ENCODE measurements around the gene SLC8A1. TPM values are rescaled to one million over a fixed set of nuclear protein-coding genes. Genes with fewer than 3 reads are reported as not detected.

SLC8A1 gene
- polyA plus RNA-seq, 3 donors, result 16.9 to 18.2 (median 18.0) TPM

- Histone ChIP-seq H3K4me3 (replicated peaks in 1 of 3; ENCODE audit: low read depth in 2 of 3, low read length in 3 of 3) (no peak overlapping the region), H3K27ac (ENCODE audit: low read depth in 1 of 2, low read length in 2 of 2) (no peak overlapping the region), H3K4me1 (ENCODE audit: control insufficient read depth in 1 of 2, insufficient read depth in 2 of 2, low read length in 2 of 2) (no peaks in the 10 kb centered on the region), H3K36me3 (replicated peaks in 1 of 2; ENCODE audit: control insufficient read depth in 1 of 2, insufficient read depth in 2 of 2, low read length in 2 of 2) (peaks cover 91 to 100% of the 10 kb centered on the region in 2 donors), H3K4me2 (replicated peaks; ENCODE audit: extremely low read depth, low read length, poor library complexity, severe bottlenecking) (no peak overlapping the region), H3K79me2 (ENCODE audit: insufficient read depth, low read length) (no peaks in the 10 kb centered on the region), H3K27me3 (ENCODE audit: control insufficient read depth in 2 of 2, insufficient read depth in 2 of 2, low read length in 2 of 2) (no peaks in the 10 kb centered on the region), H2AFZ (ENCODE audit: insufficient read depth, low read depth, low read length, poor library complexity, severe bottlenecking) (no peak overlapping the region), H3K9ac (ENCODE audit: insufficient read depth, low read length, poor library complexity, severe bottlenecking) (no peak overlapping the region), H4K20me1 (ENCODE audit: insufficient read depth, low read length) (peaks cover 21% of the 10 kb centered on the region), H3K9me3 (replicated peaks in 1 of 2; ENCODE audit: control insufficient read depth in 1 of 2, insufficient read depth in 1 of 2, low read length in 2 of 2) (no peaks in the 10 kb centered on the region)
- DNase-seq, result no peak
- intact Hi-C loops (cut with micrococcal nuclease), result no loop called here
- Mint-ChIP-seq H3K27me3 (ENCODE audit: low read depth in 3 of 3) (no peaks in the 10 kb centered on the region), H3K4me1 (no peaks in the 10 kb centered on the region), H3K36me3 (peaks cover 93% of the 10 kb centered on the region in 2 donors), H3K27ac (no peak overlapping the region), H3K4me3 (no peak overlapping the region), H3K9me3 (no peaks in the 10 kb centered on the region)
- TF ChIP-seq CTCF (IDR thresholded peaks at IDR 0.05), result no peak
- WGBS (ENCODE audit: insufficient coverage), result 100% methylated on average over 1 of the region's 2 CpGs
Observed at GRCh38 chr2:40160751-40161218, 291.1 kb downstream of the SLC8A1 start.

- no peak for TF ChIP-seq CTCF (IDR thresholded peaks at IDR 0.05)
- Mint-ChIP-seq H3K36me3 (peaks cover 90 to 92% of the 10 kb centered on the region in 2 donors), H3K27me3 (ENCODE audit: low read depth in 3 of 3) (no peaks in the 10 kb centered on the region), H3K27ac (no peak overlapping the region), H3K4me1 (no peaks in the 10 kb centered on the region), H3K9me3 (no peaks in the 10 kb centered on the region), H3K4me3 (no peak overlapping the region)
- no peaks in the 10 kb centered on the region for H3K9me3 ChIP-seq (replicated peaks in 1 of 2; ENCODE audit: control insufficient read depth in 1 of 2, insufficient read depth in 1 of 2, low read length in 2 of 2)
- H3K9ac ChIP-seq (ENCODE audit: insufficient read depth, low read length, poor library complexity, severe bottlenecking), result no peak overlapping the region
- no peak overlapping the region for H3K27ac ChIP-seq (ENCODE audit: low read depth in 1 of 2, low read length in 2 of 2)
- no peak overlapping the region for H3K4me2 ChIP-seq (replicated peaks; ENCODE audit: extremely low read depth, low read length, poor library complexity, severe bottlenecking)
- no peak overlapping the region for H2AFZ ChIP-seq (ENCODE audit: insufficient read depth, low read depth, low read length, poor library complexity, severe bottlenecking)
- H3K79me2 ChIP-seq (ENCODE audit: insufficient read depth, low read length), result no peaks in the 10 kb centered on the region
- WGBS (ENCODE audit: insufficient coverage), result no CpG with 5 or more reads among the region's 2 CpGs
- no peak overlapping the region for H3K4me3 ChIP-seq (replicated peaks in 1 of 3; ENCODE audit: low read depth in 2 of 3, low read length in 3 of 3)
- no peaks in the 10 kb centered on the region for H3K27me3 ChIP-seq (ENCODE audit: control insufficient read depth in 2 of 2, insufficient read depth in 2 of 2, low read length in 2 of 2)
- H3K36me3 ChIP-seq (replicated peaks in 1 of 2; ENCODE audit: control insufficient read depth in 1 of 2, insufficient read depth in 2 of 2, low read length in 2 of 2), result peaks cover 86 to 98% of the 10 kb centered on the region in 2 donors
- no peak for DNase-seq
- H4K20me1 ChIP-seq (ENCODE audit: insufficient read depth, low read length), result peaks cover 7% of the 10 kb centered on the region
- intact Hi-C loops (cut with micrococcal nuclease), result no loop called here
- no peaks in the 10 kb centered on the region for H3K4me1 ChIP-seq (ENCODE audit: control insufficient read depth in 1 of 2, insufficient read depth in 2 of 2, low read length in 2 of 2)
Observed at GRCh38 chr2:40159333-40159732, 292.6 kb downstream of the SLC8A1 start.

Measured in CD14-positive monocyte (primary cell).